Activated B cell treated with CpG ODN at 0.5 μM for 24 hours (primary cell): ENCODE results near the gene RABGAP1L. TPM values are rescaled to one million over a fixed set of nuclear protein-coding genes. Genes with fewer than 3 reads are reported as not detected.

Source experiments
- ATAC-seq: fragments of 200-7000 bp; cut with Tn5 transposase; one replicate; pipeline ENCODE4 v1.10.0; 2021; ENCODE audit warnings: low read depth, mild to moderate bottlenecking, moderate library complexity
- CTCF ChIA-PET: fragments of 350-600 bp; sonication (Branson Sonifier 250); formaldehyde crosslinking; loops from one replicate; lab custom pipeline; 2021; ENCODE audit warnings: antibody characterized with exemption; lab: Charles Lee
- POLR2A ChIA-PET: fragments of 350-600 bp; sonication (Branson Sonifier 250); formaldehyde crosslinking; loops from one replicate; lab custom pipeline; 2021; ENCODE audit warnings: antibody characterized with exemption; lab: Charles Lee
- DNase-seq: peaks from one replicate; pipeline ENCODE4 v3.0.0; 2022
- H3K27ac Mint-ChIP-seq: one replicate; pipeline ENCODE4 v1.8.0; 2020; ENCODE audit warnings: mixed read lengths
- H3K27me3 Mint-ChIP-seq: one replicate; pipeline ENCODE4 v1.8.0; 2021; ENCODE audit warnings: mixed read lengths
- H3K36me3 Mint-ChIP-seq: one replicate; pipeline ENCODE4 v1.8.0; 2021; ENCODE audit warnings: low read depth, mixed read lengths
- H3K4me1 Mint-ChIP-seq: one replicate; pipeline ENCODE4 v1.8.0; 2021; ENCODE audit warnings: mixed read lengths
- H3K4me3 Mint-ChIP-seq: one replicate; pipeline ENCODE4 v1.8.0; 2020; ENCODE audit warnings: mild to moderate bottlenecking, mixed read lengths
- H3K9me3 Mint-ChIP-seq: one replicate; pipeline ENCODE4 v1.8.0; 2020; ENCODE audit warnings: mixed read lengths
- CTCF ChIP-seq: fragments of 200-600 bp; IDR thresholded peaks from one replicate; pipeline ENCODE4 v1.8.0; 2022; ENCODE audit warnings: antibody characterized with exemption, mild to moderate bottlenecking
- intact Hi-C: fragments of 100-400 bp; cut with micrococcal nuclease; formaldehyde crosslinking; loops from one replicate; pipeline ENCODE4 v1.15.1; 2024
- total RNA-seq: library from RNA; stranded (reverse); gene quantifications from 2 replicates; pipeline ENCODE4 v1.2.3, GENCODE V29; 2022

RABGAP1L gene
- total RNA-seq, 1 donor from 2014 or later: 126 TPM

GRCh38 chr1:174239541-174239940, 80.2 kb downstream of the RABGAP1L start:
- Mint-ChIP-seq H3K27me3 (no peaks in the 10 kb centered on the region), H3K4me1 (peaks cover 3% of the 10 kb centered on the region), H3K27ac (no peak overlapping the region), H3K4me3 (no peak overlapping the region), H3K36me3 (peaks cover 51% of the 10 kb centered on the region), H3K9me3 (no peaks in the 10 kb centered on the region)
- ATAC-seq (no peak), DNase-seq (no peak)
- CTCF ChIA-PET: no interaction called here
- POLR2A ChIA-PET: no interaction called here
- TF ChIP-seq CTCF: no peak
- intact Hi-C loops: no loop called here

GRCh38 chr1:174242856-174243255, 83.5 kb downstream of the RABGAP1L start:
- intact Hi-C loops: no loop called here
- POLR2A ChIA-PET: no interaction called here
- Mint-ChIP-seq H3K27ac (no peak overlapping the region), H3K4me3 (no peak overlapping the region), H3K36me3 (peaks cover 67% of the 10 kb centered on the region), H3K9me3 (no peaks in the 10 kb centered on the region), H3K4me1 (peaks cover 3% of the 10 kb centered on the region), H3K27me3 (no peaks in the 10 kb centered on the region)
- no peak for ATAC-seq
- no peak for TF ChIP-seq CTCF
- CTCF ChIA-PET: interaction anchor here (1.9 kb wide), 1 partner anchor 19 kb away, joined by 4 read pairs; no protein-coding TSS in a partner anchor
- DNase-seq: no peak

GRCh38 chr1:174243451-174244000, 84.2 kb downstream of the RABGAP1L start:
- intact Hi-C loops: no loop called here
- TF ChIP-seq CTCF: no peak
- ChIA-PET CTCF (interaction anchor here (1.9 kb wide), 1 partner anchor 19 kb away, joined by 4 read pairs; no protein-coding TSS in a partner anchor), POLR2A (no interaction called here)
- Mint-ChIP-seq H3K9me3 (no peaks in the 10 kb centered on the region), H3K27ac (no peak overlapping the region), H3K27me3 (no peaks in the 10 kb centered on the region), H3K4me3 (no peak overlapping the region), H3K4me1 (peaks cover 3% of the 10 kb centered on the region), H3K36me3 (peaks cover 64% of the 10 kb centered on the region)
- ATAC-seq (no peak), DNase-seq (no peak)

- H3K4me3 Mint-ChIP-seq: no peak overlapping the region
- no peak overlapping the region for H3K27ac Mint-ChIP-seq
- TF ChIP-seq CTCF: no peak
- ChIA-PET POLR2A (no interaction called here), CTCF (interaction anchor here (1.9 kb wide), 1 partner anchor 18 kb away, joined by 4 read pairs; no protein-coding TSS in a partner anchor)
- ATAC-seq (no peak), DNase-seq (no peak)
- peaks cover 64% of the 10 kb centered on the region for H3K36me3 Mint-ChIP-seq
- intact Hi-C loops: no loop called here
- H3K4me1 Mint-ChIP-seq: peaks cover 3% of the 10 kb centered on the region
- no peaks in the 10 kb centered on the region for H3K9me3 Mint-ChIP-seq
- no peaks in the 10 kb centered on the region for H3K27me3 Mint-ChIP-seq
Measured at GRCh38 chr1:174244017-174244416, 84.7 kb downstream of the RABGAP1L start.

GRCh38 chr1:174247472-174247871, 88.2 kb downstream of the RABGAP1L start:
- ChIA-PET POLR2A (no interaction called here), CTCF (interaction anchor here (1.5 kb wide), 1 partner anchor 16 kb away, joined by 4 read pairs; no protein-coding TSS in a partner anchor)
- Mint-ChIP-seq H3K4me3 (no peak overlapping the region), H3K27me3 (no peaks in the 10 kb centered on the region), H3K27ac (no peak overlapping the region), H3K4me1 (no peaks in the 10 kb centered on the region), H3K36me3 (peaks cover 49% of the 10 kb centered on the region), H3K9me3 (no peaks in the 10 kb centered on the region)
- intact Hi-C loops: no loop called here
- ATAC-seq (no peak), DNase-seq (no peak)
- TF ChIP-seq CTCF: no peak
